GM19023 (cell line): ENCODE results near the gene STAM.
A peak's percentile ranks its signal among the peaks of the same experiment; 100 is the strongest.

Experiments
- ATAC-seq: cut with Tn5 transposase; IDR thresholded peaks from one replicate; pipeline ENCODE4 v1.9.1; 2021; ENCODE audit warnings: mild to moderate bottlenecking, moderate library complexity; ENCODE audit not compliant: unreplicated experiment

Gene STAM

DNA sequence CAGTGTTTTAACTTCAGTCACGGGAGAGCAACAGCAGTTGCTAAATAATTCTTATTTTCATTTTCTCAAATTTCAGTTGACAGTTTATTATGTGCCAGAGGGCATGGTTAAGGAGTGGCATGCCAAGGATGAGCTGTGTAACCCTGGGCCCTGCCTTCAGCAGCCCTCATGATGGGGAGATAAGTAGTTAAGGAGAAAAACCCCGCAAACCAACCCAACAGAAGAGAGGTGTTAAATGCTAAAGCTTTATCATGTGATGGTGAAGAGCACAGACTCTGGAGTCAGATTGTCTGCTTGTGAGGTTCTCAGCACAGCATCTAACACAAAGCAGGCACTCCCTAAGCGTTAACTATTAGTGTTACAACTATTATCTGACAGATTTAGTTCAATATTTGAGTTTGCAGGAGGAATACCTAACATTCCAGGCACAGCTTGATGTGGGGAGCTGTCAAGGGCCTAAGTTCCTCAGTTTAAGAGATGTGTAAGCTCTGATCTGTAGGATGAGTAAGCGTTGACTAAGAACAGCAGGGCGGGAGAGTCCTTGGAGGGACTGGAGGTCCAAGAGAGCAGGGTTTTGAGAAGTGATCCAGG is 29.6 kb downstream of the STAM start:
- ATAC-seq = no peak

DNA sequence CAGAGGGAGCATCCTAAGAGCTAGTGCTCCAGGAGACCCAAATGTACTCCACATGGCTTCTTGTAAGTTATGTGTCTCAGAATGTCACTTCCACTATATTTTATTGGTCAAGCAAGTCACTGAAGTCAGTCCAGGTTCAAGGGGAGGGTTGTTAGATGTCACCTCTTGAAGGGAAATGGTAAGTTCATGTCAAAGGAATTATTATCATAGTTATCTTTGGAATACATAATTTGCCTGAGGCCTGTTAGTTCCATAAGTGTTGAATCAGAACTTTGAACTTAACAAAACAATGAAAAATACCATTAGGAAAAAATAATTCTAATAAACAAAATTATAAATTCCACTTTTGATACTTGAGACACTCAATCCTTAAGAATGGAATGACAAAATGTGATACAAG is 30.6 kb downstream of the STAM start:
- ATAC-seq = no peak

- ATAC-seq = no peak
These were observed 31.7 kb downstream of the STAM start for GRCh38 chr10:17675638-17676037.

DNA sequence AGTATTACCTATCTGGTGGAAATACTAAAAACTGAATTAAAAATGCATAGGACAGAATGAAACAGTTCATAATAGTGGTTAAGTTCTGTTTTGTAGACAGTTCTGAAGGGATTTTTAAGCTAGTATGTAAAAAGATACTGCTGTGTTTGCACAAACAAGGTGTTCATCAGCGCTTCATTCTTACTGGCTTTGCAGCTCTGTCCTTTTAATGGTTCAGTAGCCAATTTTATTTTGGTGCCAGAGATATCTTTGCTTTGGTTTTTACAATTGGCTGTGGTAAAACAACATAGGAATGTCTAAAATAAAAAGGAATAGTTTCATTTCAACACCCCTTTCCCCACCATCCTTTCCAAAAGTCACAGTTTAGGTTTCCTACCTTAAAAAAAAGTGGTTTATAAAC is 33.0 kb downstream of the STAM start:
- no peak for ATAC-seq

GRCh38 chr10:17682236-17682946 is 38.4 kb downstream of the STAM start:
- ATAC-seq = no peak

DNA sequence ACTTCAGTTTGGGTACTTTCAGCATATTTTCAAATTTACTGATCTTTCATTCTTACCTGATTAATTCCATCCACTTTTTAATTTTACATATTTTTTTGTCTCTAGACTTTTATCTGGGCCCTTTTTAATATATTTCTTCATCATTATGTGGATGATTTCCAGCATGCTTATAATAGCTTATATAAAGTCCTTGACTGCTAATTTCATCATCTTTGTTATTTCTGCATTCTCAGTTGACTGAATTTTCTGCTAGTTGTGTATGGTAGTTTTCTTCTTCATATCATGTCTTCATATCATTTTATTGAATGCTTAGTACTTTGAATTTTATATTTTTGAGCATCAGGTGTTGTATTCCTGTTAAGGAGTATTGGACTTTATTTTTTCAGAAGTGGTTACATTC is 39.6 kb downstream of the STAM start:
- no peak for ATAC-seq

DNA sequence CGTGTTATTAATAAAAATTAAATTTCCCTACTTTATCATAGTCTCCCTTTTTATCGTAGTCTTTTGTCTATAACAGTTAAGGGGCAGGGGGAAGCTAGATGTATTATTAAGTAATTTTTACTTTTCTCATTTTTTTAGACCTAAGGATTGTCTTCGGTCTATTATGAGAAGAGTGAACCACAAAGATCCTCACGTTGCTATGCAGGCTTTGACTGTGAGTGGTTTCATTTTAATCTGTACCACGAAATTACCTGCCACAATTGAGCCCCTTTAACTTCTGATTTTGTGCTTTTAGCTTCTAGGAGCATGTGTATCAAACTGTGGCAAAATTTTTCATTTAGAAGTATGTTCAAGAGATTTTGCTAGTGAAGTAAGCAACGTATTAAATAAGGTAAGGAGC is 40.6 kb downstream of the STAM start:
- ATAC-seq = peak; percentile 66

DNA sequence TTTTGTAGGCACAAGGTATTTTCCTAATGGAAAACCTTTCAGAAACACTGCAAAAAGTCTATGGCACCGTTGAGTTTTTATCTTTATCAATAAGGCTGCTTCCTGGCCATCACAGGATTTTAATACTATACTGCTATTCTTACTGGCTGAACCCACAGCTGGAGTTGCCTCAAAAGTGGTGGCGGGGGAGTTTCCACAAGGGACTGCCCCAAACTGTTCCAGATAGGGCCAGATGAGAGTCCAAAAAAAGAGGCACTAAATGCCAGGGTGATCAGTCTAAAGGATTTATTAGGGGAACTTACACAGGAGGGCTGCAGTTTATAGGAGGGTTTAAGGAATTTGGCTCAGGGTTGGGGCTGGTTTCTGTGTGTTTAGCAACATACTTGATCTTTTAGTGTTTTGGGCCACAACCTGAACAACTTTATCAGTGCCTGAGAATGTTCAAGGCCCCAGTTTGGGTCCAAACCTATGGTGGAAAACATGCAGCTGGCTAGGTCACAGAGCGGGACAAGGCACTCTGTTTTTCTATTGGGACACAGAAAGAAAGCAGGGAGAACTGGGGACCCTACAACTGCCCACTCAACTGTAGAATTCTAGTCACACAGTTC is 41.4 kb downstream of the STAM start:
- peak; percentile 85 for ATAC-seq

DNA sequence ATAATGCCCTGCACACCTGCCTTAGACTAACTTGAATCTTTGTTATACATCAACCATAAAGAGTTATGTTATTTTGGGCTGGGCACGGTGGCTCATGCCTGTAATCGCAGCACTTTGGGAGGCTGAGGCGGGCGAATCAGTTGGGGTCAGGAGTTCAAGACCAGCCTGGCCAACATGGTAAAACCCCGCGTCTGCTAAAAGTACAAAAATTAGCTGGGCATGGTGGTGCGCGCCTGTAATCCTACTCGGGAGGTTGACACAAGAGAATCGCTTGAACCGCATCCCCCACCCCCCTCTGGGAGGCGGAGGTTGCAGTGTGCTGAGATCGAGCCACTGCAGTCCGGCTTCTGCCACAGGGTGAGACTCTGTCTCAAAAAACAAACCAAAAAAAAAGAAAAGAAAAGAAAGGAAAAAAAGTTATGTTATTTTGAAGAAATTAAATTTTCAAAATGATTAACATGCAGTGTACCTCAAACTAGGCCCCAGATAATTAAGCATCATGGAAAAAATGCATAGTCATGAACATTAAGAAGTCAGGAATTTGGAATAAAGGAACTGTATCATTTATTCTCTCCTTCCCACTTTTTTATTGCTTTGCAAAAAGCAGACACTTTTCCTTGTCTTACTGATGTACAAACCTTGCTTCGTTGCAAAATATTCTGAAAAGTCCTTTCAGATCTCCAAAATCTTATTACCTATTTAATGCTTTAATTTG is 43.3 kb downstream of the STAM start:
- no peak for ATAC-seq

DNA sequence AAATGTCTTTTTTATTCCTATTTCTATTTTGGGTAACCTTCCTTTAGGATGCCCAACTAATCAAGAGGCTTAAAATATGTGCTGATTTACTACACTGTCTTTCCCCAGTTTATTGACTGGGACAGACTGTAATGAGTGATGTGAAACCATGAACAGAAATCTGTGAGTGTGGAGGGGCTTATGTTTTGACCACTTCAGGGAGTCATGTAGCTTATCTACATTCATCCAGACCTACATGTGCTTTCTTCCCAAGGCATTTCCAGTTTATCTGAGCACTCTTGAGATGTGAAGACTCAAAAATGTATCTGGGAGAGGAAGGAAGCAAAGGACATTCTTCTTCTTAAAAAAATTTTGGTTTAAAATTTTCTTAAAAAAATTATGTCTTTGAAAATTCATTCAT is 45.2 kb downstream of the STAM start:
- ATAC-seq = no peak

- ATAC-seq = no peak
These were observed 49.1 kb downstream of the STAM start for GRCh38 chr10:17693009-17693408.

GRCh38 chr10:17698696-17699095 is 54.7 kb downstream of the STAM start:
- ATAC-seq = no peak

GRCh38 chr10:17701301-17701700 is 57.4 kb downstream of the STAM start:
- ATAC-seq = no peak

DNA sequence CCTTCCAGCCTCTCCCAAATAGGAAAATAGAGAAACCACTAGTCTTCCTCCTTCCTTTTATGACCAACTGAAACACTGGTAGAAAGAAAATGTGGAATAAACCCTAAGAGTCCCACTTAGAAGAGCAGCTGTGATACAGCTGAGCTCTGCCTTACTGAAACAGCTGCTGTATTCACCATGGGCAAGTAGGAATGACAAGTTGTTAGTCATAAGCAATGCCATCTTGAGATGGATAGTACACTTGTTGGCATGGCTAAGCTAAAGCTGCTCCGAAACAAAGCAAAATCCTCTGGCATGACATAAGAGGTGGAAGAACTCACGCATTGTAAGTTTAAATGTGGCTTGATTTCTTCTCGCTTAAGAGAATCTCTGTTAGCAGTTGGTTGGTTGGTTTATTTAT is 59.8 kb downstream of the STAM start:
- no peak for ATAC-seq

DNA sequence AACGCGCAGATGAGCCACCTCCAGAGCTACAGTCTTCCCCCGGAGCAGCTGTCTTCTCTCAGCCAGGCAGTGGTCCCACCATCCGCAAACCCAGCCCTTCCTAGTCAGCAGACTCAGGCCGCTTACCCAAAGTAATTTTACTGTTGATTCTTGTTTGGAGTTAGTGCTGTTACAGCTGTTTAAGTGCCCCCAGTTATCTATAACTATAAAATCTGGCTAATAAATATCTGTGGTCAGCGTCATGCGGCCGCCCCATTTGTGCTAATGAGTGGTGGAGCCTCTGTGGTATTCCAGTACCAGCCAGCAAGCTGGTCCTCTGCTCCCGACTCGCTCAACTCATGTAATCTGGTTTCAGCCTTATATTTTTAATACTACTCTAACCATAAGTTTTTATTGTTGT is 64.9 kb downstream of the STAM start:
- no peak for ATAC-seq

- ATAC-seq = no peak
These were observed 65.5 kb downstream of the STAM start for GRCh38 chr10:17709492-17709891.

DNA sequence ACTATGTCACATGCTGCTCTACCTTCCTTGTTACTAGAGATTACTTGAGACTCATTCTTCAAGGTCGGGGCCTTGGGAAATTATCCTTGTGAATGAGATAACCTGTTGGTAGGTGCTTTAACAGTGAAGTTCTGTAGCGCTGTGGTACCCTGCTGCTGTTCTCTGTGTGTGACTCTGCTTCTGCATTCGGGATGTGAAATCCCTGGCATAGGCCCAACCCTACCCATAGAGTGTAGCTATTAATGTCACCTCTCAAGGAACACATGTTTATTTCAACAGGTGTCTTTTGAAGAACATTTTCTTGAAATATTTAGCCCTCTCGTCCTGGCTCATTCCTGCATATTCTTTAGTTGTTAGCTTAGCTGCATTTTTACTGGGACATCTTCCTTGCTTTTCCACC is 66.2 kb downstream of the STAM start:
- no peak for ATAC-seq

DNA sequence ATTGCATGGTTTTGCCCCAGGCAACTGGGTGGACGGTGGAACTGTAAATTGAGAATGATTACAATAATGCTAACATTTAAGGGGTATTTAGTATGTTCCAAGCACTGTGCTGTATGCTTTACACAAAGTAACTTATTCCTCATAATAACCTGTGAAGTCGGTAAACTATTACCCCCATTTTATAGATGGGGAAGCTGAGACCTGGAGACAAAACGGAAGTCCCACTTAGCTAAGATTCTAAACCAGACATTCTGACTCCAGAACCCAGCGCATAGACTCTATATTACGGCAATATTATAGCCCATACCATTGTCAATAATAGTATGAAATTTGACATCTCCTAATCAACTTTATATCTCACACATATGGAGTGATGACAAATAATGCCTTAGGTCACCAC is 68.1 kb downstream of the STAM start:
- no peak for ATAC-seq

- no peak for ATAC-seq
These were observed 68.9 kb downstream of the STAM start for GRCh38 chr10:17712717-17713471.

DNA sequence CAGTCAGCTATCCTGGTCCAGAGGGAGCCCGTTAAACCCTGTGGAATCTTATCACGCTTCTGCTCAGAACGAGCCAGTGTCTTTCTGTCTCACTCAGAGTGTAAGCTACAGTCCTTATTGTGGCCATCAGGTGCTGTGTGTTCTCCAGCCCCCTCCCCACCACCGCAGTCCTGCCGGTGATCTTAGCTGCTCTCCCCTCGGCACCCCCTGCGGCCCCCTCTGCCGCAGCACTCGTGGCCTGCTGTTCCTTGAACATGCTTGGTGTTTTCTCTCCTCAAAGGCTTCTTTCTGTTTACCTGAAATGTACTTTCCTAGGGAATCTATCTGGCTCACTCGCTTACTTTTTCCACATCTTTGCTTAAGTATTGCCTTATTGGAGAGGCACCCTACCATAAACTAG is 69.8 kb downstream of the STAM start:
- no peak for ATAC-seq

DNA sequence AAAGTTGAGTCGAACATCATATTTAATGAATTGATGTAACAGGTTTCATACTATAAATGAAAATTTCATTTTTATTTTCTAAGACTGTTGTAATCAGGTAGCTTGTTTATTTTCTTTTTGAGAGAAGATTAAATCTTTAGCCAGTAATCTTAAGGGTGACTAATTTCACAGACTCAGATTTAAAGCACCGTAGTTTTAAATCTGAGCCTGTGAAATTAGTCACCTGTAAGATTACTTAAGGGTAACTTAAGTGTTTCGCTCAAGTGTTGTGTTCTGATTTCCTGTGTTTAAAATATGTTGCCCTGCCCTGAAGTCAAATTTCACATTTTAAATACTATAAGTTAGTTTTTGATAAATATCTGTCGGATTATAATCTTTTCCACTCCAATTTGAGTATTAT is 72.2 kb downstream of the STAM start:
- ATAC-seq = no peak
